ENCODE results near the gene NBPF3. TPM values are rescaled to one million over a fixed set of nuclear protein-coding genes. Genes with fewer than 3 reads are reported as not detected.
A peak's percentile ranks its signal among the peaks of the same experiment; 100 is the strongest.

Gene NBPF3
- total RNA-seq, 2 donors from 2014 or later, result 15.5 to 22.1 TPM

DNA sequence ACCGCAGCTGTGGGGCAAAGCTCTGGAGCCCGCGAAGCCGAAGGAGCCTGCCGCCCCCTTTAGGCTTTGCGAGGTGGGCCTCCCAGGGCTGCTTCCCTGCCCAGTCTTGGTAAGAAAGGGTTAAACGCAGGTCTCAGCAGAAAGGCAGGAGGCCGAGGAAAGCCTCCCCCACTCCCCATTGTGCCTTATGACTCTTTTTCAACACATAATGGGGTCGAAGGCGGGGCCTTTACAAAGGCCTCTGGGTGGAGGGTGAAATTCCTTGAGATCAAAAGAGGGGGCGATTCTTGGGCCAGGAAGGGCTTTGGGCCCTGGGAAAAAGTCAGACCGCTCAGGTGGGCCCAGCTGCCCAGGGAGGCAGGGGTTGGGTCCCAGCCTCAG, 70.2 kb downstream of the NBPF3 start:
- H3K4me3 ChIP-seq (ENCODE audit: low read length), result peak overlapping the region; percentile 80
- peaks cover 19% of the 10 kb centered on the region for H3K27me3 Mint-ChIP-seq (ENCODE audit: insufficient read depth)
- 4 to 7% methylated on average over 2 to 12 of the region's 12 CpGs for WGBS, 2 experiments (ENCODE audit: insufficient coverage in 1 of 2, insufficient read length in 1 of 2)

DNA sequence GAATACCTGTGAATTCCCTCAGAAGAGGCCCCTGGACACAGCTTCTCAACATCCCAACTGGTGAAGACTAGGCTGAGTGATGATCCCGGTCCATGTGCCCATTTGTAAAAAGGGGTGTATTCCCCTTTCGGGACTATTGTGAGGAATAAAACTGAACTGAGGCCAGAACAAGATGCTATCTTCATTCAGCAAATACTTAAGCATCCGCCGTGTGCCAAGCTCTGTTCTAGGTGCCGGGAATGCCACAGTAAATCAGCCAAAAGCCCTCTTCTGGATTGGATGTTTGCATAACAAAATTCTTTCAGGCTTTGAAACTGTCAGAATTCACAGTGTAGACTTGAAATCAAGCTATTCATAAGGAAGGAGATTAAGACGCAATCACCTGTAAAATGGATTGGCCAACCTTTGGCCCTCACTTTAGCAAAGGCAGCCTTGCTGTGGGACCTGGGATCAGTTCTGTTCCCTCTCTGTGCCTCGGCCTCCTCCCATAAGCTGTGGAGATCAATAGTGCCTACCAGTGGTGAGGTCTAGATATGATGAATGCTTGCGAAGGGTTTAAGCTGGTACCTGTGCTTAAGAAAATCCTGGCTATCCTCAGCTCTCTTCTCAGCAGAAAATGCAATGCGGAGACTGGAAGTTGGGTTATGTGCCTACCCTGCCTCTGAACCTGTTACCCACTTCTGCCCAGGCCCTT, 71.1 kb downstream of the NBPF3 start:
- H3K9me3 ChIP-seq (ENCODE audit: control insufficient read depth, low read length), result no peaks in the 10 kb centered on the region
- H3K27ac ChIP-seq (ENCODE audit: low read depth, low read length), result no peak overlapping the region
- H3K4me1 ChIP-seq (ENCODE audit: control insufficient read depth, insufficient read depth, low read length), result peaks cover 7% of the 10 kb centered on the region
- peak overlapping the region; percentile 80 for H3K4me3 ChIP-seq (ENCODE audit: low read length)
- 85 to 96% methylated on average over 5 to 9 of the region's 9 CpGs for WGBS, 2 experiments (ENCODE audit: insufficient coverage in 1 of 2, insufficient read length in 1 of 2)
- TF ChIP-seq, protein P1, sequence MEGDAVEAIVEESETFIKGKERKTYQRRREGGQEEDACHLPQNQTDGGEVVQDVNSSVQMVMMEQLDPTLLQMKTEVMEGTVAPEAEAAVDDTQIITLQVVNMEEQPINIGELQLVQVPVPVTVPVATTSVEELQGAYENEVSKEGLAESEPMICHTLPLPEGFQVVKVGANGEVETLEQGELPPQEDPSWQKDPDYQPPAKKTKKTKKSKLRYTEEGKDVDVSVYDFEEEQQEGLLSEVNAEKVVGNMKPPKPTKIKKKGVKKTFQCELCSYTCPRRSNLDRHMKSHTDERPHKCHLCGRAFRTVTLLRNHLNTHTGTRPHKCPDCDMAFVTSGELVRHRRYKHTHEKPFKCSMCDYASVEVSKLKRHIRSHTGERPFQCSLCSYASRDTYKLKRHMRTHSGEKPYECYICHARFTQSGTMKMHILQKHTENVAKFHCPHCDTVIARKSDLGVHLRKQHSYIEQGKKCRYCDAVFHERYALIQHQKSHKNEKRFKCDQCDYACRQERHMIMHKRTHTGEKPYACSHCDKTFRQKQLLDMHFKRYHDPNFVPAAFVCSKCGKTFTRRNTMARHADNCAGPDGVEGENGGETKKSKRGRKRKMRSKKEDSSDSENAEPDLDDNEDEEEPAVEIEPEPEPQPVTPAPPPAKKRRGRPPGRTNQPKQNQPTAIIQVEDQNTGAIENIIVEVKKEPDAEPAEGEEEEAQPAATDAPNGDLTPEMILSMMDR (conservative IDR thresholded peaks at IDR 0.05), result peak; percentile 57
- peaks cover 10% of the 10 kb centered on the region for H3K27me3 ChIP-seq (ENCODE audit: control insufficient read depth, insufficient read depth, low read length, poor library complexity, severe bottlenecking)
- peaks cover 19% of the 10 kb centered on the region for H3K27me3 Mint-ChIP-seq (ENCODE audit: insufficient read depth)
- H3K27ac Mint-ChIP-seq, result peak overlapping the region; percentile 87
- no peak for DNase-seq
- no peaks in the 10 kb centered on the region for H3K36me3 ChIP-seq (ENCODE audit: control insufficient read depth, insufficient read depth, low read length)
- no peak overlapping the region for H3K9ac ChIP-seq (ENCODE audit: extremely low read depth, low read length, poor library complexity, severe bottlenecking)
- H3K4me1 Mint-ChIP-seq, result peaks cover 8% of the 10 kb centered on the region
- peak overlapping the region; percentile 63 for H3K4me3 Mint-ChIP-seq
- no peaks in the 10 kb centered on the region for H3K9me3 Mint-ChIP-seq
- H3K36me3 Mint-ChIP-seq (ENCODE audit: low read depth), result peaks cover 8% of the 10 kb centered on the region

More for the DNA sequence above, 70.2 kb downstream of the NBPF3 start:
- TF ChIP-seq, protein P1 (conservative IDR thresholded peaks at IDR 0.05), result peak; percentile 61
- Mint-ChIP-seq H3K4me1 (peaks cover 8% of the 10 kb centered on the region), H3K9me3 (no peaks in the 10 kb centered on the region), H3K27ac (peak overlapping the region; percentile 87), H3K36me3 (ENCODE audit: low read depth) (peaks cover 6% of the 10 kb centered on the region), H3K4me3 (peak overlapping the region; percentile 63)
- Histone ChIP-seq H3K9me3 (ENCODE audit: control insufficient read depth, low read length) (no peaks in the 10 kb centered on the region), H3K9ac (ENCODE audit: extremely low read depth, low read length, poor library complexity, severe bottlenecking) (peak overlapping the region; percentile 55), H3K4me1 (ENCODE audit: control insufficient read depth, insufficient read depth, low read length) (peaks cover 7% of the 10 kb centered on the region), H3K27me3 (ENCODE audit: control insufficient read depth, insufficient read depth, low read length, poor library complexity, severe bottlenecking) (peaks cover 10% of the 10 kb centered on the region), H3K27ac (ENCODE audit: low read depth, low read length) (no peak overlapping the region), H3K36me3 (ENCODE audit: control insufficient read depth, insufficient read depth, low read length) (no peaks in the 10 kb centered on the region)
- DNase-seq, result peak; percentile 90

DNA sequence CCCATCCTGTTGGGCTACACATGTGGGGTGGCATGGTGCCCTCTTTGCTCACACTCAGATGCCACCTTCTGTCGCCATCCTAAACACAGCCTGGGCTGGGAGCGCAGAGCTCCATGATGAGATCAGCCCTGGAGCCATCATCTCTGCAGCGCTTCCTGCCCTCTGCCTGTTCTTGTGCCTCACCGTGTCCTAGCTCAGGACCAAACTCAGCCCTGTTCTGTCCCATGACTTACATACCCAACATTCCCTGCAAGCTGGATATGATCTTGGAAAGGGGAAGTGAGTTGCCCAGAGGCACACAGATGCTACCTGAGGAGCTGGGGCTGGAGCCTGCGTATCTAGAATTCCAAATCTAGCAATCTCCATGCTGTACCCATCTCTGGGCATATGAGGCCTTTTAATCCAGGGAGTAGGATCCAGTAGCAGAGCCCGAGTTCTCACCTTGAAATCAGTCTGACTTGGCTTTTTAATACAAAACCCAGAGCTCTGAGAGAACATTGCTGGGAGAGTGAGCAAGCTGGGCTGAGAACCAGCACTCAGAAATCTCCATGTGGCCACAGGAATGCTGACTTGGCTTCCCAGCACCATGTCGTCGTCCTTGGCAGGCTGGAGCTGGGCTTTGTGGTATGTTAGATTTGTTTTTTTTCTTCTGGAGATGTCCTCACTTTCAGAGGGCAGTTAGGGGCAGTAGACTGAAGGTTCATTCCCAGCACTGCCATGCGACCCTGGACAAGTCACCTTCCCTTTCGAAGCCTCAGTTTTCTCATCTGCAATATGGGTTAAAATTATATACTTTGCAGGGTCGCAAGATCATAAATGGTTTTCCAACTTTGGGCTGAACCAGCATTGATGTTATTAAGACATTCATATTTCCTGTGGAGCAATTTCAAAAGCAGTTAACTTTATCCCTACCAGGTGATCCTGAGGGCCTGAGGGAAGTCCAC, 71.9 kb downstream of the NBPF3 start:
- Histone ChIP-seq H3K27ac (ENCODE audit: low read depth, low read length) (no peak overlapping the region), H3K4me3 (ENCODE audit: low read length) (no peak overlapping the region), H3K36me3 (ENCODE audit: control insufficient read depth, insufficient read depth, low read length) (no peaks in the 10 kb centered on the region), H3K4me1 (ENCODE audit: control insufficient read depth, insufficient read depth, low read length) (peaks cover 7% of the 10 kb centered on the region), H3K9me3 (ENCODE audit: control insufficient read depth, low read length) (no peaks in the 10 kb centered on the region), H3K27me3 (ENCODE audit: control insufficient read depth, insufficient read depth, low read length, poor library complexity, severe bottlenecking) (peaks cover 10% of the 10 kb centered on the region), H3K9ac (ENCODE audit: extremely low read depth, low read length, poor library complexity, severe bottlenecking) (no peak overlapping the region)
- Mint-ChIP-seq H3K9me3 (no peaks in the 10 kb centered on the region), H3K36me3 (ENCODE audit: low read depth) (peaks cover 10% of the 10 kb centered on the region), H3K4me3 (no peak overlapping the region), H3K27me3 (ENCODE audit: insufficient read depth) (peaks cover 13% of the 10 kb centered on the region), H3K4me1 (peaks cover 11% of the 10 kb centered on the region), H3K27ac (no peak overlapping the region)
- no peak for DNase-seq
- 90 to 95% methylated on average over 3 to 11 of the region's 11 CpGs for whole genome bisulfite sequencing, 2 experiments (ENCODE audit: insufficient coverage in 1 of 2, insufficient read length in 1 of 2)
- TF ChIP-seq, protein P1 (conservative IDR thresholded peaks at IDR 0.05), result no peak
